Measurements from ENCODE around the gene CCDC183.

GRCh38 chr9:136790640-136791515 lies 5.3 kb upstream of the CCDC183 start, which contains the start of gene TMEM141:
- TF ChIP-seq CTCF (IDR thresholded peaks at IDR 0.05; ENCODE audit: low read length) (no peak), EZH2 (IDR thresholded peaks at IDR 0.05; ENCODE audit: borderline replicate concordance, low read length) (no peak)
